ENCODE measurements around the gene ARHGEF5. TPM values are rescaled to one million over a fixed set of nuclear protein-coding genes. Genes with fewer than 3 reads are reported as not detected.
A peak's percentile ranks its signal among the peaks of the same experiment; 100 is the strongest.
"Not testable (repeated sequence)": the region's sequence is repeated elsewhere in the genome, so short reads cannot be mapped to it uniquely, and the experiment has no call there.

The ARHGEF5 gene
- total and polyA plus RNA-seq, 11 donors: 0.53 to 11.7 (median 1.3) TPM

DNA sequence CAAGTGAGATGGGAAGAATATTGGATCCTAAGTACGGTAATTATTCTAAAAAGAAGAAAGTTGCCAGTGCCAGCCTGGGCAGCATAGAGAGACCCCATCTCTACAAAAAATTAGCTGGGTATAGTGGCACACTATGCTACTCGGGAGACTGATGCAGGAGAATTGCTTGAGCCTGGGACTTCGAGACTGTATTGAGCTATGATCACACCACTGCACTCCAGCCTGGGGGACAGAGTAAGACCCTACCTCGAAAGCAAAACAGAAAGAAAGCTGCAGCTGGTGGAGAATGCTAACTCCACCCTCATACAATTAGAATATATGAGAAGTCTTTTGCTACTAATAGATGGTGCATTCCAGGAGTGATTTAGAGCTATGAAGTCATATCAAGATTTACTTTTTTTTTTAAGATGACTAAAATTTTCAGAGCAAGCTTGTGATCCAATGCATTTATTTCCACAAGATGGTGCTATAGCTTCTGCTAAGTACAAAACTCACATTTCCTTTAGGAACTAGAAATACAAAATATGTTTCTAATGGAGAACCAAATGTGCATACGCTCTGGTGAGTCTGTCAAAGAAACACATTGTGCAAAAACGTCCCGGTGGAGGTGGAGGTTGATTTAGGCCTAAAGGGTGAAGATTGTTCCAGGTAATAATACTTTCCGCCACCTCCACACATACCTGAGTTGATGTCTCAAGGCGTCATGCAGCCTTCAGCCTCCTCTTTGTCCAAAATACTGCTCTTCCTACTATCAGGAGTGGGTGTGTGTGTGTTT lies 23.8 kb upstream of the ARHGEF5 start:
- H3K9me3 ChIP-seq; H3K27me3 ChIP-seq; H3K4me1 ChIP-seq; H3K27ac ChIP-seq; intact Hi-C loops (cut with DNase I); DNase-seq; H3K4me3 ChIP-seq; H3K36me3 ChIP-seq: not testable (repeated sequence)
- 91 to 100% (median 96%) methylated on average over 2 to 3 of the region's 9 CpGs for WGBS, 4 donors
- ATAC-seq: peak in 2 of 4 donors; percentile 24 to 49
- TF ChIP-seq, protein P1, sequence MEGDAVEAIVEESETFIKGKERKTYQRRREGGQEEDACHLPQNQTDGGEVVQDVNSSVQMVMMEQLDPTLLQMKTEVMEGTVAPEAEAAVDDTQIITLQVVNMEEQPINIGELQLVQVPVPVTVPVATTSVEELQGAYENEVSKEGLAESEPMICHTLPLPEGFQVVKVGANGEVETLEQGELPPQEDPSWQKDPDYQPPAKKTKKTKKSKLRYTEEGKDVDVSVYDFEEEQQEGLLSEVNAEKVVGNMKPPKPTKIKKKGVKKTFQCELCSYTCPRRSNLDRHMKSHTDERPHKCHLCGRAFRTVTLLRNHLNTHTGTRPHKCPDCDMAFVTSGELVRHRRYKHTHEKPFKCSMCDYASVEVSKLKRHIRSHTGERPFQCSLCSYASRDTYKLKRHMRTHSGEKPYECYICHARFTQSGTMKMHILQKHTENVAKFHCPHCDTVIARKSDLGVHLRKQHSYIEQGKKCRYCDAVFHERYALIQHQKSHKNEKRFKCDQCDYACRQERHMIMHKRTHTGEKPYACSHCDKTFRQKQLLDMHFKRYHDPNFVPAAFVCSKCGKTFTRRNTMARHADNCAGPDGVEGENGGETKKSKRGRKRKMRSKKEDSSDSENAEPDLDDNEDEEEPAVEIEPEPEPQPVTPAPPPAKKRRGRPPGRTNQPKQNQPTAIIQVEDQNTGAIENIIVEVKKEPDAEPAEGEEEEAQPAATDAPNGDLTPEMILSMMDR (IDR thresholded peaks at IDR 0.05): peak in 1 of 12 donors; percentile 14

- DNase-seq: peak in 1 of 5 donors; percentile 10
- intact Hi-C loops (cut with DNase I); H3K4me3 ChIP-seq; H3K36me3 ChIP-seq; H3K4me1 ChIP-seq; H3K27ac ChIP-seq; ATAC-seq; H3K9me3 ChIP-seq; H3K27me3 ChIP-seq: not testable (repeated sequence)
- WGBS, 4 donors: 84 to 97% (median 91%) methylated on average over 1 to 2 of the region's 2 CpGs
Observed at GRCh38 chr7:144331996-144332288, 23.3 kb upstream of the ARHGEF5 start.

- H3K27me3 ChIP-seq; H3K4me1 ChIP-seq; H3K4me3 ChIP-seq; H3K9me3 ChIP-seq; H3K27ac ChIP-seq; DNase-seq; H3K36me3 ChIP-seq; intact Hi-C loops (cut with DNase I); ATAC-seq: not testable (repeated sequence)
- WGBS, 4 donors: no CpG with 5 or more reads among the region's 1 CpG
Observed at GRCh38 chr7:144348625-144349024, 6.6 kb upstream of the ARHGEF5 start.

- H3K27me3 ChIP-seq; H3K9me3 ChIP-seq; intact Hi-C loops (cut with DNase I); H3K4me3 ChIP-seq; H3K4me1 ChIP-seq; H3K36me3 ChIP-seq; ATAC-seq; H3K27ac ChIP-seq: not testable (repeated sequence)
- WGBS, 4 donors: 44 to 82% (median 65%) methylated on average over 1 to 2 of the region's 3 CpGs
- DNase-seq: peak in 1 of 5 donors; percentile 15
Observed at GRCh38 chr7:144351667-144352066, 3.5 kb upstream of the ARHGEF5 start.

DNA sequence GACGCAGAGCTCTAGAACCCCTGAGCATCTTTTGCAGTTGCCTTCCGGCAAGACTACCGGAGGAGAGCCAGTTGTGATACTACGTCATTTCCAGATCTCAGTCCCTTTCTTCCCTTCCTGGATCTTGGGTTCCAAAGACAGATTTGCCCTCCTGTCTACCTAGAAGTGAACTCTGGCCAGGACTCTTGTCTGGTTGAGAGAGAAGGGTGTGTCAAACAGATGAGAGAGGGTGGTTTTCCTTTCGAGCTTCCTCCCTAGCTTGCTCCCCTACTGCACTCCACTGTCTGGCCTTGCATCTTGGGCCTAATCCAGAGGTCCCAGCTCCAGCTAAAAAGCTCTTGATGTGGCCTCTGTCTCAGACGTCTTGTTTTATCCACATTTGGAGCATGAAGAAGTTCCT lies 983 bp downstream of the ARHGEF5 start:
- H3K4me3 ChIP-seq; H3K27ac ChIP-seq; ATAC-seq; intact Hi-C loops (cut with DNase I); H3K4me1 ChIP-seq; H3K36me3 ChIP-seq; H3K9me3 ChIP-seq; H3K27me3 ChIP-seq; DNase-seq: not testable (repeated sequence)
- whole genome bisulfite sequencing, 4 donors: no CpG with 5 or more reads among the region's 6 CpGs

- WGBS, 4 donors: 88 to 100% (median 94%) methylated on average over 1 to 2 of the region's 11 CpGs; no CpG with 5 or more reads in 1 of the 4 donors
- intact Hi-C loops (cut with DNase I): not testable (repeated sequence)
Observed at GRCh38 chr7:144356860-144357259, 1.7 kb downstream of the ARHGEF5 start.

GRCh38 chr7:144362061-144362460 lies 6.9 kb downstream of the ARHGEF5 start:
- H3K36me3 ChIP-seq; H3K27me3 ChIP-seq; H3K27ac ChIP-seq; H3K9me3 ChIP-seq; H3K4me1 ChIP-seq; intact Hi-C loops (cut with DNase I); DNase-seq; ATAC-seq; H3K4me3 ChIP-seq: not testable (repeated sequence)
- no CpG with 5 or more reads among the region's 3 CpGs for WGBS, 4 donors

More at GRCh38 chr7:144356860-144357259, 1.7 kb downstream of the ARHGEF5 start:
- H3K4me1 ChIP-seq, H3K27ac ChIP-seq, H3K27me3 ChIP-seq, DNase-seq, H3K4me3 ChIP-seq, H3K36me3 ChIP-seq, H3K9me3 ChIP-seq, ATAC-seq: not testable (repeated sequence)

GRCh38 chr7:144365523-144365922 lies 10.3 kb downstream of the ARHGEF5 start:
- H3K27ac ChIP-seq; H3K27me3 ChIP-seq; intact Hi-C loops (cut with DNase I); H3K36me3 ChIP-seq; H3K4me3 ChIP-seq; H3K4me1 ChIP-seq; ATAC-seq; DNase-seq; H3K9me3 ChIP-seq: not testable (repeated sequence)
- no CpG with 5 or more reads among the region's 6 CpGs for WGBS, 4 donors

GRCh38 chr7:144367250-144367649 lies 12.0 kb downstream of the ARHGEF5 start:
- H3K27ac ChIP-seq; H3K27me3 ChIP-seq; H3K9me3 ChIP-seq; H3K4me3 ChIP-seq; H3K36me3 ChIP-seq; intact Hi-C loops (cut with DNase I); DNase-seq; H3K4me1 ChIP-seq; ATAC-seq: not testable (repeated sequence)
- WGBS, 4 donors: no CpG with 5 or more reads among the region's 9 CpGs

- H3K36me3 ChIP-seq; intact Hi-C loops (cut with DNase I); H3K27me3 ChIP-seq; H3K4me1 ChIP-seq; H3K9me3 ChIP-seq; H3K27ac ChIP-seq; H3K4me3 ChIP-seq; ATAC-seq; DNase-seq: not testable (repeated sequence)
- 97% methylated on average over 4 of the region's 7 CpGs; no CpG with 5 or more reads in 3 of the 4 donors for WGBS, 4 donors
Observed at GRCh38 chr7:144369221-144369620, 14.0 kb downstream of the ARHGEF5 start.

Measured in heart left ventricle (tissue), 16 donors.